H9 (cell line): ENCODE data around the gene PCGF3. TPM values are rescaled to one million over a fixed set of nuclear protein-coding genes. Genes with fewer than 3 reads are reported as not detected.
"Not testable (repeated sequence)": the region's sequence is repeated elsewhere in the genome, so short reads cannot be mapped to it uniquely, and the experiment has no call there.

Experiments used
- DNase-seq: peaks from one replicate; pipeline ENCODE4 v3.0.0-alpha.2; 2017
- H2AFZ ChIP-seq: one replicate; pipeline ENCODE4 v1.6.1; 2013; ENCODE audit warnings: mild to moderate bottlenecking, low read length, control low read depth, moderate library complexity
- H2AK5ac ChIP-seq: 2 replicates; pipeline ENCODE4 v1.6.1; 2013; ENCODE audit warnings: low read length, control low read depth, mixed read lengths; ENCODE audit not compliant: insufficient read length
- H2BK120ac ChIP-seq: one replicate; pipeline ENCODE4 v1.6.1; 2013; ENCODE audit warnings: low read depth, mild to moderate bottlenecking, low read length, control low read depth, inconsistent platforms; ENCODE audit not compliant: poor library complexity, severe bottlenecking
- H2BK12ac ChIP-seq: 2 replicates; pipeline ENCODE4 v1.6.1; 2013; ENCODE audit warnings: low read length, control low read depth, mixed read lengths, low read depth; ENCODE audit not compliant: insufficient read length
- H2BK15ac ChIP-seq: 2 replicates; pipeline ENCODE4 v1.6.1; 2013; ENCODE audit warnings: low read depth, low read length, control low read depth
- H2BK20ac ChIP-seq: one replicate; pipeline ENCODE4 v1.6.1; 2013; ENCODE audit warnings: low read depth, mild to moderate bottlenecking, low read length, control low read depth, inconsistent platforms; ENCODE audit not compliant: poor library complexity, severe bottlenecking
- H2BK5ac ChIP-seq: 2 replicates; pipeline ENCODE4 v1.6.1; 2013; ENCODE audit warnings: low read length, control low read depth, mixed read lengths; ENCODE audit not compliant: insufficient read length
- H3K14ac ChIP-seq: 2 replicates; pipeline ENCODE4 v1.6.1; 2013; ENCODE audit warnings: low read length, control low read depth; ENCODE audit not compliant: insufficient read depth
- H3K18ac ChIP-seq: 2 replicates; pipeline ENCODE4 v1.6.1; 2013; ENCODE audit warnings: low read depth, mild to moderate bottlenecking, mixed read lengths, low read length, control low read depth; ENCODE audit not compliant: insufficient read length
- H3K23ac ChIP-seq: 2 replicates; pipeline ENCODE4 v1.6.1; 2013; ENCODE audit warnings: low read length, control low read depth, mixed read lengths, low read depth; ENCODE audit not compliant: insufficient read length
- H3K23me2 ChIP-seq: 2 replicates; pipeline ENCODE4 v1.6.1; 2013; ENCODE audit warnings: low read depth, mild to moderate bottlenecking, mixed read lengths, low read length, control low read depth; ENCODE audit not compliant: insufficient read length, poor library complexity, severe bottlenecking
- H3K27ac ChIP-seq: 2 replicates; pipeline ENCODE4 v1.5.1; 2013; ENCODE audit warnings: low read length, control low read depth, mixed read lengths, low read depth; ENCODE audit not compliant: insufficient read length
- H3K27me3 ChIP-seq: 2 replicates; pipeline ENCODE4 v1.6.1; 2013; ENCODE audit warnings: low read length, control low read depth, inconsistent platforms; ENCODE audit not compliant: insufficient read depth
- H3K4ac ChIP-seq: 2 replicates; pipeline ENCODE4 v1.6.1; 2013; ENCODE audit warnings: low read depth, mild to moderate bottlenecking, control low read depth, inconsistent platforms, low read length, moderate library complexity
- H3K4me1 ChIP-seq: 2 replicates; pipeline ENCODE4 v1.6.1; 2013; ENCODE audit warnings: low read length, control low read depth, inconsistent platforms; ENCODE audit not compliant: insufficient read depth
- H3K4me2 ChIP-seq: 2 replicates; pipeline ENCODE4 v1.6.1; 2013; ENCODE audit warnings: low read length, control low read depth, mixed read lengths; ENCODE audit not compliant: insufficient read length, insufficient read depth
- H3K56ac ChIP-seq: 2 replicates; pipeline ENCODE4 v1.6.1; 2013; ENCODE audit warnings: low read depth, mild to moderate bottlenecking, mixed read lengths, low read length, control low read depth; ENCODE audit not compliant: insufficient read length
- H3K79me1 ChIP-seq: 2 replicates; pipeline ENCODE4 v1.6.1; 2013; ENCODE audit warnings: low read depth, mild to moderate bottlenecking, moderate library complexity, low read length, control low read depth, inconsistent platforms; ENCODE audit not compliant: insufficient read depth, poor library complexity, severe bottlenecking
- H3K79me2 ChIP-seq: 2 replicates; pipeline ENCODE4 v1.6.1; 2013; ENCODE audit warnings: low read length, control low read depth, inconsistent platforms; ENCODE audit not compliant: insufficient read depth
- H3K9ac ChIP-seq: 2 replicates; pipeline ENCODE4 v1.6.1; 2013; ENCODE audit warnings: low read length, control low read depth, mixed read lengths; ENCODE audit not compliant: insufficient read length; ENCODE audit errors: extremely low read depth
- H3K9me3 ChIP-seq: one replicate; pipeline ENCODE4 v1.6.1; 2013; ENCODE audit warnings: low read depth, low read length, inconsistent platforms; ENCODE audit not compliant: control insufficient read depth
- H3T11ph ChIP-seq: one replicate; pipeline ENCODE4 v1.6.1; 2013; ENCODE audit warnings: mild to moderate bottlenecking, low read length, control low read depth, inconsistent platforms
- H4K20me1 ChIP-seq: one replicate; pipeline ENCODE4 v1.6.1; 2013; ENCODE audit not compliant: control insufficient read depth, insufficient read length, insufficient read depth
- H4K5ac ChIP-seq: 2 replicates; pipeline ENCODE4 v1.6.1; 2013; ENCODE audit warnings: low read depth, mild to moderate bottlenecking, mixed read lengths, low read length, control low read depth; ENCODE audit not compliant: insufficient read length
- H4K8ac ChIP-seq: replicated peaks from 2 replicates; pipeline ENCODE4 v1.6.1; 2013; ENCODE audit warnings: low read length, control low read depth, mixed read lengths, low read depth; ENCODE audit not compliant: insufficient read length
- H4K91ac ChIP-seq: 2 replicates; pipeline ENCODE4 v1.6.1; 2013; ENCODE audit warnings: low read depth, mild to moderate bottlenecking, moderate library complexity, mixed read lengths, low read length, control low read depth; ENCODE audit not compliant: insufficient read length
- H3K27ac Mint-ChIP-seq, 3 experiments: 2 replicates in 2 of 3; 3 replicates in 1 of 3; pipeline ENCODE4 v1.8.0; 2020 to 2021; ENCODE audit warnings: mixed read lengths in 3 of 3, mild to moderate bottlenecking in 1 of 3, moderate library complexity in 1 of 3
- H3K27me3 Mint-ChIP-seq: 2 replicates; pipeline ENCODE4 v1.8.0; 2021; ENCODE audit warnings: low read depth, mild to moderate bottlenecking, moderate library complexity, mixed read lengths
- H3K36me3 Mint-ChIP-seq, 3 experiments: 2 replicates in 2 of 3; 3 replicates in 1 of 3; pipeline ENCODE4 v1.8.0; 2020 to 2021; ENCODE audit warnings: low read depth in 3 of 3, mixed read lengths in 3 of 3; ENCODE audit not compliant: insufficient read depth in 1 of 3
- H3K4me1 Mint-ChIP-seq, 2 experiments: 2 replicates each; pipeline ENCODE4 v1.8.0; 2020; ENCODE audit warnings: mixed read lengths in 2 of 2
- H3K4me3 Mint-ChIP-seq, 2 experiments: 2 replicates in 1 of 2; 3 replicates in 1 of 2; pipeline ENCODE4 v1.8.0; 2020 to 2021; ENCODE audit warnings: mild to moderate bottlenecking in 2 of 2, mixed read lengths in 2 of 2, moderate library complexity in 1 of 2
- H3K9me3 Mint-ChIP-seq, 2 experiments: 2 replicates in 1 of 2; 3 replicates in 1 of 2; pipeline ENCODE4 v1.8.0; 2020; ENCODE audit warnings: mild to moderate bottlenecking in 2 of 2, mixed read lengths in 2 of 2, moderate library complexity in 1 of 2
- WGBS: extraction: QIAGEN DNeasy Blood & Tissue Kit; methylation state at CpG from one replicate; pipeline ENCODE4 v1.1.7; 2013; ENCODE audit warnings: missing lambda C conversion rate, low lambda C conversion rate, mixed read lengths; ENCODE audit not compliant: insufficient read length; ENCODE audit errors: extremely low coverage; 5-methylcytosine and 5-hydroxymethylcytosine counted together
- total RNA-seq: library from RNA; stranded (reverse); gene quantifications from 2 replicates; pipeline ENCODE4 v1.2.1, GENCODE V29; 2021

The PCGF3 gene
- total RNA-seq, 1 experiment from 2014 or later, result 43.1 TPM

DNA sequence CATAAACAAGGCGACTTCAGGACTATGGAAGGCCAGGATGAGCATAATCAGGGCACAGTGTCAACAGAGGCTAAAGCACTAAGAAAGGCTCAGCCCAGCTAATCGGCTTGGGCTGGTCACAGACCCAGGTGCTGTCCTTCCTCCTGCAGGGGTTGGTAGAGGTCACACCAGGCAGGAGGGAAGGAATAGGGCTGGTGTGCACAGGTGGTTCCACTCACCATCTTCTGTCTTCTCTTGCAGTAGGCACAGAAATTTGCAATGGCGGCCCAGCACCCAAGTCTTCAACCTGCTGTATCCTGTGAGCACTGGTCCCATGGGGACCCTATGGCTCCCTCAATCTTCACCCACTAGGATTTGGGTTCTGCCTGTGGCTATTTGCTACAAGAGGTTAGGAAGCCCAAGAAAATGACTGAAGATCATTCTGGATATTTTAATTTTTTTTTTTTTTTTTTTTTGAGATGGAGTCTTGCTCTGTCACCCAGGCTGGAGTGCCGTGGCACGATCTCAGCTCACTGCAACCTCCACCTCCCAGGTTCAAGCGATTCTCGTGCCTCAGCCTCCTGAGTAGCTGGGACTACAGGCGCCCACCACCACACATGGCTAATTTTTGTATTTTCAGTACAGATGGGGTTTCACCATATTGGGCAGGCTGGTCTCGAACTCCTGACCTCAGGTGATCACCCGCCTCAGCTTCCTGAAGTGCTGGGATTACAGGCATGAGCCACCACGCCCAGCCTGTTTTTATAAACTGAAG lies 35.6 kb upstream of the PCGF3 start:
- not testable (repeated sequence) for H3K4me3 Mint-ChIP-seq, H3K79me2 ChIP-seq

More for the DNA sequence above, 35.6 kb upstream of the PCGF3 start:
- H3K4me1 ChIP-seq, H3K4ac ChIP-seq, H4K5ac ChIP-seq, H2BK120ac ChIP-seq, H3K4me1 Mint-ChIP-seq, H3K56ac ChIP-seq, H3K4me2 ChIP-seq, H3K27ac ChIP-seq, H3K14ac ChIP-seq, H2BK12ac ChIP-seq, H3K9me3 ChIP-seq, H3K9ac ChIP-seq, DNase-seq, H3K27ac Mint-ChIP-seq, H2BK15ac ChIP-seq, H4K20me1 ChIP-seq, H2BK5ac ChIP-seq, H3K27me3 ChIP-seq, H4K91ac ChIP-seq, H2AFZ ChIP-seq, H3K27me3 Mint-ChIP-seq, H3T11ph ChIP-seq, H2BK20ac ChIP-seq, H2AK5ac ChIP-seq, H3K18ac ChIP-seq, H3K79me1 ChIP-seq, H3K9me3 Mint-ChIP-seq, H3K23ac ChIP-seq, H4K8ac ChIP-seq: not testable (repeated sequence)
- WGBS, result no CpG with 5 or more reads among the region's 11 CpGs
- H3K36me3 Mint-ChIP-seq, result peaks cover 21 to 31% (median 29%) of the 10 kb centered on the region in 3 experiments; a peak in 6 of 7 replicates
- H3K23me2 ChIP-seq, result peaks cover 12% of the 10 kb centered on the region
